Astrocyte (in vitro differentiated cells and primary cell): ENCODE measurements around the gene UPF2. TPM values are rescaled to one million over a fixed set of nuclear protein-coding genes. Genes with fewer than 3 reads are reported as not detected.

Source experiments
- DNase-seq: peaks from one replicate; pipeline ENCODE4 v3.0.0-alpha.2; 2010; ENCODE audit warnings: low read depth
- FAIRE-seq: peaks from 2 replicates; lab custom pipeline; 2011; peaks lifted over from hg19 to GRCh38; lab: Jason Lieb, UNC
- H2AFZ ChIP-seq: 2 replicates; pipeline ENCODE4 v1.6.0; 2012; ENCODE audit warnings: low read depth, low read length, inconsistent platforms
- H3K27ac ChIP-seq: 2 replicates; pipeline ENCODE4 v1.5.1; 2011; ENCODE audit warnings: low read depth, low read length, inconsistent platforms
- H3K27me3 ChIP-seq: 2 replicates; pipeline ENCODE4 v1.6.0; 2011; ENCODE audit warnings: low read length, inconsistent platforms; ENCODE audit not compliant: insufficient read depth
- H3K36me3 ChIP-seq: 2 replicates; pipeline ENCODE4 v1.5.1; 2011; ENCODE audit warnings: low read length, inconsistent platforms; ENCODE audit not compliant: insufficient read depth
- H3K4me1 ChIP-seq: 2 replicates; pipeline ENCODE4 v1.5.1; 2011; ENCODE audit warnings: low read length, inconsistent platforms; ENCODE audit not compliant: insufficient read depth
- H3K4me2 ChIP-seq: 2 replicates; pipeline ENCODE4 v1.6.0; 2012; ENCODE audit warnings: low read length, inconsistent platforms
- H3K4me3 ChIP-seq: 2 replicates; pipeline ENCODE4 v1.5.1; 2011; ENCODE audit warnings: low read depth, mild to moderate bottlenecking, low read length, inconsistent platforms; ENCODE audit not compliant: insufficient read depth
- H3K79me2 ChIP-seq: 2 replicates; pipeline ENCODE4 v1.6.0; 2012; ENCODE audit warnings: mild to moderate bottlenecking, low read length, inconsistent platforms; ENCODE audit not compliant: insufficient read depth
- H3K9ac ChIP-seq: 2 replicates; pipeline ENCODE4 v1.6.0; 2012; ENCODE audit warnings: mild to moderate bottlenecking, low read length, inconsistent platforms
- H3K9me3 ChIP-seq: 2 replicates; pipeline ENCODE4 v1.5.1; 2012; ENCODE audit warnings: low read depth, mild to moderate bottlenecking, low read length, inconsistent platforms; ENCODE audit not compliant: insufficient read depth
- H4K20me1 ChIP-seq: 2 replicates; pipeline ENCODE4 v1.6.0; 2012; ENCODE audit warnings: low read length, inconsistent platforms; ENCODE audit not compliant: insufficient read depth
- H3K27ac Mint-ChIP-seq: one replicate; pipeline ENCODE4 v1.8.0; 2021; ENCODE audit warnings: mild to moderate bottlenecking, mixed read lengths; ENCODE audit not compliant: unreplicated experiment
- H3K27me3 Mint-ChIP-seq: one replicate; pipeline ENCODE4 v1.8.0; 2021; ENCODE audit warnings: low read depth, mixed read lengths; ENCODE audit not compliant: unreplicated experiment
- H3K36me3 Mint-ChIP-seq: one replicate; pipeline ENCODE4 v1.8.0; 2021; ENCODE audit warnings: low read depth, mixed read lengths; ENCODE audit not compliant: unreplicated experiment
- H3K4me1 Mint-ChIP-seq: one replicate; pipeline ENCODE4 v1.8.0; 2021; ENCODE audit warnings: low read depth, mixed read lengths; ENCODE audit not compliant: unreplicated experiment
- H3K4me3 Mint-ChIP-seq: one replicate; pipeline ENCODE4 v1.8.0; 2021; ENCODE audit warnings: mild to moderate bottlenecking, moderate library complexity, mixed read lengths; ENCODE audit not compliant: unreplicated experiment
- H3K9me3 Mint-ChIP-seq: one replicate; pipeline ENCODE4 v1.8.0; 2021; ENCODE audit warnings: mild to moderate bottlenecking, mixed read lengths; ENCODE audit not compliant: unreplicated experiment
- CTCF ChIP-seq: IDR thresholded peaks from 2 replicates; pipeline ENCODE4 v1.5.1; 2011; ENCODE audit warnings: low read depth, mild to moderate bottlenecking, inconsistent platforms, low read length, moderate library complexity; ENCODE audit not compliant: insufficient read depth
- EZH2 ChIP-seq: IDR thresholded peaks from 2 replicates; pipeline ENCODE4 v1.6.1; 2012; ENCODE audit warnings: mild to moderate bottlenecking, low read length, inconsistent platforms; ENCODE audit not compliant: insufficient read depth
- total RNA-seq: library from RNA; stranded (reverse); gene quantifications from 2 replicates; pipeline ENCODE4 v1.2.1, GENCODE V29; 2021

UPF2 gene
- total RNA-seq, 1 donor from 2014 or later, result 23.2 TPM

- Histone ChIP-seq H3K27me3 (no peaks in the 10 kb centered on the region), H3K27ac (no peak overlapping the region), H3K4me3 (no peak overlapping the region), H2AFZ (no peak overlapping the region), H3K4me2 (no peak overlapping the region), H3K4me1 (peaks cover 8% of the 10 kb centered on the region), H3K36me3 (no peaks in the 10 kb centered on the region), H3K79me2 (no peaks in the 10 kb centered on the region), H3K9ac (no peak overlapping the region), H4K20me1 (no peaks in the 10 kb centered on the region), H3K9me3 (no peaks in the 10 kb centered on the region)
- Mint-ChIP-seq H3K27me3 (no peaks in the 10 kb centered on the region), H3K36me3 (no peaks in the 10 kb centered on the region), H3K4me1 (peaks cover 11% of the 10 kb centered on the region), H3K9me3 (no peaks in the 10 kb centered on the region), H3K4me3 (no peak overlapping the region), H3K27ac (no peak overlapping the region)
- DNase-seq (no peak), FAIRE-seq (no peak)
- TF ChIP-seq EZH2 (no peak), CTCF (no peak)
Measured at GRCh38 chr10:11885437-11886137, 157.0 kb downstream of the UPF2 start.

GRCh38 chr10:11884706-11885423 lies 157.7 kb downstream of the UPF2 start:
- H3K27ac ChIP-seq, result no peak overlapping the region
- no peaks in the 10 kb centered on the region for H3K9me3 ChIP-seq
- H3K27me3 Mint-ChIP-seq, result no peaks in the 10 kb centered on the region
- DNase-seq (no peak), FAIRE-seq (no peak)
- no peaks in the 10 kb centered on the region for H4K20me1 ChIP-seq
- no peak overlapping the region for H3K4me2 ChIP-seq
- H3K79me2 ChIP-seq, result no peaks in the 10 kb centered on the region
- no peak for TF ChIP-seq CTCF
- no peak for TF ChIP-seq EZH2
- no peaks in the 10 kb centered on the region for H3K36me3 ChIP-seq
- H3K9me3 Mint-ChIP-seq, result no peaks in the 10 kb centered on the region
- H3K4me1 Mint-ChIP-seq, result peaks cover 11% of the 10 kb centered on the region
- H3K36me3 Mint-ChIP-seq, result no peaks in the 10 kb centered on the region
- no peak overlapping the region for H2AFZ ChIP-seq
- H3K9ac ChIP-seq, result no peak overlapping the region
- peaks cover 8% of the 10 kb centered on the region for H3K4me1 ChIP-seq
- H3K27ac Mint-ChIP-seq, result no peak overlapping the region
- no peaks in the 10 kb centered on the region for H3K27me3 ChIP-seq
- H3K4me3 ChIP-seq, result no peak overlapping the region
- H3K4me3 Mint-ChIP-seq, result no peak overlapping the region
